ENCODE measurements around the gene PODXL2.

The PODXL2 gene

GRCh38 chr3:127608362-127608718 lies 20.6 kb upstream of the PODXL2 start:
- TF ChIP-seq, protein P1, sequence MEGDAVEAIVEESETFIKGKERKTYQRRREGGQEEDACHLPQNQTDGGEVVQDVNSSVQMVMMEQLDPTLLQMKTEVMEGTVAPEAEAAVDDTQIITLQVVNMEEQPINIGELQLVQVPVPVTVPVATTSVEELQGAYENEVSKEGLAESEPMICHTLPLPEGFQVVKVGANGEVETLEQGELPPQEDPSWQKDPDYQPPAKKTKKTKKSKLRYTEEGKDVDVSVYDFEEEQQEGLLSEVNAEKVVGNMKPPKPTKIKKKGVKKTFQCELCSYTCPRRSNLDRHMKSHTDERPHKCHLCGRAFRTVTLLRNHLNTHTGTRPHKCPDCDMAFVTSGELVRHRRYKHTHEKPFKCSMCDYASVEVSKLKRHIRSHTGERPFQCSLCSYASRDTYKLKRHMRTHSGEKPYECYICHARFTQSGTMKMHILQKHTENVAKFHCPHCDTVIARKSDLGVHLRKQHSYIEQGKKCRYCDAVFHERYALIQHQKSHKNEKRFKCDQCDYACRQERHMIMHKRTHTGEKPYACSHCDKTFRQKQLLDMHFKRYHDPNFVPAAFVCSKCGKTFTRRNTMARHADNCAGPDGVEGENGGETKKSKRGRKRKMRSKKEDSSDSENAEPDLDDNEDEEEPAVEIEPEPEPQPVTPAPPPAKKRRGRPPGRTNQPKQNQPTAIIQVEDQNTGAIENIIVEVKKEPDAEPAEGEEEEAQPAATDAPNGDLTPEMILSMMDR (IDR thresholded peaks at IDR 0.05; ENCODE audit: low read depth, low read length, missing control alignments), result no peak
- Histone ChIP-seq H3K27ac (no peak overlapping the region), H3K36me3 (replicated peaks) (peaks cover 4% of the 10 kb centered on the region), H3K4me3 (ENCODE audit: low read depth, low read length) (no peak overlapping the region), H3K27me3 (replicated peaks) (no peaks in the 10 kb centered on the region)
- no peak for DNase-seq
- in situ Hi-C loops (cut with HindIII; ENCODE audit: low pct_ligation_motif_present, low sequenced_read_pairs), result no loop called here

DNA sequence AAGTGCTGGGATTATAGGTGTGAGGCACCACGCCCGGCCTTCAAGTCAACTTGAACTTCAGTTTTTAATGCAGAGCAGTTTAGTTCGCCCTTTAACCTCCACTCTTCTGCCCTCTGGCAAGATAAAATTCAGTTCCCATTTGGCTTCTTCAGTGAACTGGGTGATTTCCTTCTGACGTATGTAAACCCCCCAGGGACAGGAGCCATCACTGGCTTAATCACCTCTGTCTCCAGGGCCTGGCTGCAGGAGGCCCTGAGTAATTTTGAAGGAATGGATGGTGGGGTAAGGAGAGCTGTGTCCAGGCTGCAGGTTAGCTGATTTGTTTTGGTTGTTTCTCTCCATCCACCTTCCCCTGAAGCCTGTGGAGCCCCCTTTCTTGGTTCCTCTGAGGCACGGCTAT lies 18.9 kb upstream of the PODXL2 start:
- DNase-seq, result peak; percentile 34
- H3K36me3 ChIP-seq (replicated peaks), result peaks cover 4% of the 10 kb centered on the region
- no peak overlapping the region for H3K4me3 ChIP-seq (ENCODE audit: low read depth, low read length)
- H3K27me3 ChIP-seq (replicated peaks), result no peaks in the 10 kb centered on the region
- TF ChIP-seq, protein P1 (IDR thresholded peaks at IDR 0.05; ENCODE audit: low read depth, low read length, missing control alignments), result no peak
- in situ Hi-C loops (cut with HindIII; ENCODE audit: low pct_ligation_motif_present, low sequenced_read_pairs), result no loop called here
- H3K27ac ChIP-seq, result no peak overlapping the region

DNA sequence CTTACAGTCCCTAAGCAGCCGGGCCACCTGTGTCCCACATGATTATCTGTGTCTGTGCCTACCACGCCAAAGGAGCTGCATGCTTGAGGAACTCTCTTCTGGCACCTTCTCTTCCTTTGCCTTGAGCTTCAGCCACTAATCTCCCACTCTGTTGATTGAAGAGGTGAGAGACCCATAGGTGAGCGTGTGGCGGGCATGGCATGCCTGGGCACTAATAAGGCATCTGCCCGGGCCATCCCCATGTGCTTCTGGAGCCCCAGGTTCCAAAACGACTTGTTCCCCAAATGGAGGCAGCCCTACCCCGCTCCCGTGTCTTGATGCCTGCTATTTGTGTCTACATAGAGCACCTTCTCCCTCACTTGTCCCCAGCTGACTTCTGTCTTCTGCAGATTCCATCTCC lies 17.7 kb upstream of the PODXL2 start:
- Histone ChIP-seq H3K27ac (no peak overlapping the region), H3K27me3 (replicated peaks) (no peaks in the 10 kb centered on the region), H3K36me3 (replicated peaks) (peaks cover 4% of the 10 kb centered on the region), H3K4me3 (ENCODE audit: low read depth, low read length) (no peak overlapping the region)
- in situ Hi-C loops (cut with HindIII; ENCODE audit: low pct_ligation_motif_present, low sequenced_read_pairs), result no loop called here
- TF ChIP-seq, protein P1 (IDR thresholded peaks at IDR 0.05; ENCODE audit: low read depth, low read length, missing control alignments), result no peak
- no peak for DNase-seq

DNA sequence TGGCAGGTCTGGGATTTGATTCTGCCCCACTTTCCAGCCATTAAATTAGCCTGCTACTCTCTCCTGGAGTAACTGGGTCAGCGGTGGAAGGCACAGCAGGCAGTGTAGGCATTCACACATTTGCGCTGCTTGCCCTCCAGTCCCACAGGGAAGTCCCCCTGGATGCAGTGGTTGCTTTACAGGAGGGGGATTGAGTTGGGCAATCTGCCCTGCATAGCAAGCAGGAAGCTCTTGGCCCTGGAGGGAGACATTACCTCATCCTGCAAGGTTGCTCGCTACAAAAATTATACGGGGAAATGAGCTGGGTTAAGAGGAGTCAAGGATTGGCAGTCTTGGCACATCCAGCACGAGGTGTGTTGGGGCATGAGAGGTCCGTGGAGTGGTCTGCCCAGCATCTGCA lies 16.0 kb upstream of the PODXL2 start:
- no peaks in the 10 kb centered on the region for H3K27me3 ChIP-seq (replicated peaks)
- in situ Hi-C loops (cut with HindIII; ENCODE audit: low pct_ligation_motif_present, low sequenced_read_pairs), result no loop called here
- H3K27ac ChIP-seq, result no peak overlapping the region
- H3K36me3 ChIP-seq (replicated peaks), result peaks cover 4% of the 10 kb centered on the region
- TF ChIP-seq, protein P1 (IDR thresholded peaks at IDR 0.05; ENCODE audit: low read depth, low read length, missing control alignments), result no peak
- DNase-seq, result no peak
- H3K4me3 ChIP-seq (ENCODE audit: low read depth, low read length), result no peak overlapping the region

DNA sequence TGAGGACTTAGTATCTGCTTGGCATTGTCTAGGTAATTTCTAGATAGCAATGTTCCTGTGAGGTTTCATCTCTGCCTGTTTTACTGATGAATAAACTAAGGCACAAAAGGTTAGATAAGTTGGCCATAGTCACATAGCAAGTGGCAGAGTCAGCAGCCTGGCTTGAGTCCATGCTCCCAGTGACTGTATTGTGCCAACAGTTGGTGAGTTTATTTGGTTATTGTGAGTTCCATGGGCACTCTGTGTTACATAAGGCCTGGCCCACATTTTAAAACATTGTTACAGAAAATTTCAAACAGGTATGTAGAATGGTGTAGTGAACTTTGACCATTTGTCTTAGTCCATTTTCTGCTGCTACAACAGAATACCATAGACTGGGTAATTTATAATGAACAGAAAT lies 15.6 kb upstream of the PODXL2 start:
- in situ Hi-C loops (cut with HindIII; ENCODE audit: low pct_ligation_motif_present, low sequenced_read_pairs), result no loop called here
- no peaks in the 10 kb centered on the region for H3K27me3 ChIP-seq (replicated peaks)
- no peak overlapping the region for H3K4me3 ChIP-seq (ENCODE audit: low read depth, low read length)
- H3K27ac ChIP-seq, result no peak overlapping the region
- H3K36me3 ChIP-seq (replicated peaks), result peaks cover 4% of the 10 kb centered on the region
- TF ChIP-seq, protein P1 (IDR thresholded peaks at IDR 0.05; ENCODE audit: low read depth, low read length, missing control alignments), result no peak
- DNase-seq, result no peak

DNA sequence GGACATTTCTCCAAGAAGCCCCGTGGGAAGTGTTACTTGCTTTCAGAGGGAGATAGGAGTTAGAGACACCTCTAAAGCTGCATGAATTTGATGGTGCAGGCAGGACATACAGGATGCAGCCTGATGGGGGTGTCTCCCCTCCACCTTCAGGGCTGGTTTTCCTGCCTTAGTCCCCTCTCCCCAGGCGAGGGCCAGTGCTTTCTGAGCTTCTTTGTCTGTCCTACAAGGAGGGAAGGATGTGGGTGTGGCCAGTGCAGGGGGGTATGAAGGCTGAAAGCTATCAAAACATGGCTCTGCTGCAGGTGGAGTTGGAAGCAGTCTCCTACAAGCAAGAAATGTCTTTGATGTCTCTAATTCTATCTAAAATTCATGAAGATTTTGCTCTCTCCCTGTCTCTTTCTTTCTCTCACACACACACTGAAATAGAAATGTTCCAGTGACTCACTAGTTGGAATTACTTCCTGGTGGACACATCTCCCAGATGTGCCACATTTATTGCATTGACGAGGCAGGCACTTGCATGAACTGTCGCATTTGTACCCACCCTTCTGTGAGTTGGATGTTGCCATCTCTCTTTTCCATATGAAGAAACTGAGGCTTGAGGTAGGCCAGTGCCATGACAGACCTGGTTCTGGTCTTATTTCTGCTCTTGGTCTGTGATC lies 13.9 kb upstream of the PODXL2 start:
- Histone ChIP-seq H3K36me3 (replicated peaks) (no peaks in the 10 kb centered on the region), H3K4me3 (ENCODE audit: low read depth, low read length) (no peak overlapping the region), H3K27ac (no peak overlapping the region), H3K27me3 (replicated peaks) (no peaks in the 10 kb centered on the region)
- TF ChIP-seq, protein P1 (IDR thresholded peaks at IDR 0.05; ENCODE audit: low read depth, low read length, missing control alignments), result no peak
- DNase-seq, result no peak
- in situ Hi-C loops (cut with HindIII; ENCODE audit: low pct_ligation_motif_present, low sequenced_read_pairs), result no loop called here
